Gastrocnemius medialis (tissue), 4 donors: ENCODE measurements around the gene DGLUCY. TPM values are rescaled to one million over a fixed set of nuclear protein-coding genes. Genes with fewer than 3 reads are reported as not detected.

Experiments
- ATAC-seq, 2 donors: fragments of 150-250 bp; one replicate each; pipeline ENCODE4 v1.9.1; 2016
- DNase-seq, 2 donors: peaks; one replicate each; pipeline ENCODE4 v3.0.0-alpha.2; 2019
- H3K27ac ChIP-seq, 4 donors: fragments of 200-600 bp; sonication (generic); 1 replicate in 1 of 4; 2 replicates in 3 of 4; pipeline ENCODE4 v1.5.1; 2016 to 2018; ENCODE audit warnings: mild to moderate bottlenecking in 2 of 4, moderate library complexity in 1 of 4
- H3K27me3 ChIP-seq, 3 donors: fragments of 200-600 bp; sonication (generic) in 2 of 3; 1 replicate in 1 of 3; 2 replicates in 2 of 3; pipeline versions ENCODE4 v1.5.1 to v1.6.0; 2016 to 2019; ENCODE audit warnings: mild to moderate bottlenecking in 1 of 3, moderate library complexity in 1 of 3
- H3K36me3 ChIP-seq, 2 donors: fragments of 200-600 bp; sonication (generic) in 1 of 2; one replicate each; pipeline ENCODE4 v1.5.1; 2017 to 2018
- H3K4me1 ChIP-seq, 2 donors: fragments of 200-600 bp; sonication (generic) in 1 of 2; one replicate each; pipeline ENCODE4 v1.5.1; 2016 to 2017; ENCODE audit warnings: mild to moderate bottlenecking in 2 of 2
- H3K4me3 ChIP-seq, 4 donors: fragments of 200-600 bp; sonication (generic) in 3 of 4; 1 replicate in 1 of 4; 2 replicates in 3 of 4; pipeline ENCODE4 v1.5.1; 2016 to 2019; ENCODE audit warnings: mild to moderate bottlenecking in 2 of 4
- H3K9me3 ChIP-seq, 3 donors: fragments of 200-600 bp; sonication (generic) in 2 of 3; 1 replicate in 1 of 3; 2 replicates in 2 of 3; pipeline ENCODE4 v1.5.1; 2016 to 2019
- CTCF ChIP-seq, 5 experiments: fragments of 450-650 bp in 3 of 5; fragments of 200-600 bp in 2 of 5; sonication (generic) in 2 of 5; IDR thresholded peaks in 4 of 5; conservative IDR thresholded peaks in 1 of 5; 1 replicate in 4 of 5; 2 replicates in 1 of 5; pipeline ENCODE4 v1.5.1; 2016 to 2019; ENCODE audit warnings: antibody characterized with exemption in 5 of 5, mild to moderate bottlenecking in 3 of 5, moderate library complexity in 3 of 5
- POLR2A ChIP-seq, 2 donors: fragments of 450-650 bp; IDR thresholded peaks; one replicate each; pipeline ENCODE4 v1.6.1; 2017; ENCODE audit warnings: antibody characterized with exemption in 2 of 2, mild to moderate bottlenecking in 2 of 2, moderate library complexity in 2 of 2
- in situ Hi-C, 4 donors: fragments of 200-750 bp; cut with MboI; loops; one replicate each; pipeline versions ENCODE4 v1.15.0 to v1.8.0; 2017; ENCODE audit warnings: low sequenced_read_pairs in 4 of 4
- intact Hi-C: fragments of 100-400 bp; cut with DNase I; formaldehyde crosslinking; loops from one replicate; pipeline ENCODE4 v1.15.1; 2023; ENCODE audit warnings: low total_unique reads
- total RNA-seq, 4 donors: library from RNA; depleted of rRNA; stranded (reverse); fragments of >200 nt; gene quantifications; one replicate each; pipeline versions ENCODE4 v1.1.0 to v1.2.3, GENCODE V29; 2016

DGLUCY gene
- total RNA-seq, 4 donors from 2014 or later, result 29.3 to 93.7 (median 67.8) TPM

DNA sequence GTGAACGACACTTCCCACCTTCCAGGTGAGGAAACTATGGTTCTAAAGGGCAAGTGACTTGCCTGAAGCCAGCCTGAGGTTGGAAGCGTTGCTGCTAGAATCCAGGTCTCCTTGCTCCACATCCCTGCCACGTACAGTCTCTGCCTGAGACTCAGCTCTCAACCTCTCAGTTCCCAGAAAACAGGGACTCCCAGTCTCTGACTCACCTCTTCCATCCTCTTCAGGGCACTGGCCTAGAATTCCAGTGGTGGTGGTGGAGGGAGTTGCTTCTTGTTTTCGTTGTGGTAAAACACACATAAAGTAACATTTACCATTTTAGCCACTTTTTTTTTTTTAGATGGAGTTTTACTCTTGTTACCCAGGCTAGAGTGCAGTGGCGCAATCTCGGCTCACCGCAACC, 123.3 kb downstream of the DGLUCY start:
- Histone ChIP-seq H3K9me3 (no peaks in the 10 kb centered on the region), H3K4me1 (no peaks in the 10 kb centered on the region), H3K36me3 (no peaks in the 10 kb centered on the region), H3K4me3 (no peak overlapping the region), H3K27me3 (no peaks in the 10 kb centered on the region), H3K27ac (no peak overlapping the region)
- in situ Hi-C loops (no loop called here), intact Hi-C loops (no loop called here)
- TF ChIP-seq CTCF (IDR thresholded peaks at IDR 0.05 in 4 of 5, conservative IDR thresholded peaks at IDR 0.05 in 1 of 5) (no peak), POLR2A (IDR thresholded peaks at IDR 0.05) (no peak)
- ATAC-seq (no peak), DNase-seq (no peak)

GRCh38 chr14:91238085-91238484, 124.2 kb downstream of the DGLUCY start:
- H3K4me3 ChIP-seq, result no peak overlapping the region
- no peak for DNase-seq
- H3K9me3 ChIP-seq, result no peaks in the 10 kb centered on the region
- ATAC-seq, result no peak
- TF ChIP-seq POLR2A (IDR thresholded peaks at IDR 0.05), result no peak
- TF ChIP-seq CTCF (IDR thresholded peaks at IDR 0.05 in 4 of 5, conservative IDR thresholded peaks at IDR 0.05 in 1 of 5), result no peak
- H3K4me1 ChIP-seq, result no peaks in the 10 kb centered on the region
- no peaks in the 10 kb centered on the region for H3K27me3 ChIP-seq
- no peak overlapping the region for H3K27ac ChIP-seq
- in situ Hi-C loops (no loop called here), intact Hi-C loops (no loop called here)
- H3K36me3 ChIP-seq, result no peaks in the 10 kb centered on the region

DNA sequence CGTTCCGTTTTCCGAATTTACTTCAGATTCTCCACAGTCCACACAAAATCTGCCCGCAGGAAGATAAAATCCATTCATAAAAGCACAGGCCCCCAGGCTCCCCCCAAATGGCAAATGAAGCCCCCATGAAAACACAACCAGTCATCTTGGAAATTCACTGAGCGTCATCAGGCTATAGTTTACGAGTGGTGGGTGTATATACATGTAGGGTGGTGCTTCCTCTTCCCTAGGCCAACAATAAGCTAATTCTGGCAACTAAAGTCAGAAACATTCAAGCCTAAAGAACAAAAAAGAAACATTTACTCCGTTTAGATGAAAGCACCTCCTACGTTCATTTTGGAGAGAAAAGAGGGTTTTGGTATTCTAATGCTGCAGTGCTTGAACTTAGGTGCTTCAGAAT, 124.8 kb downstream of the DGLUCY start:
- no peaks in the 10 kb centered on the region for H3K4me1 ChIP-seq
- in situ Hi-C loops, result no loop called here
- H3K4me3 ChIP-seq, result no peak overlapping the region
- H3K27me3 ChIP-seq, result no peaks in the 10 kb centered on the region
- no peaks in the 10 kb centered on the region for H3K9me3 ChIP-seq
- DNase-seq, result no peak
- ATAC-seq, result no peak
- no peak for TF ChIP-seq POLR2A (IDR thresholded peaks at IDR 0.05)
- TF ChIP-seq CTCF (IDR thresholded peaks at IDR 0.05 in 4 of 5, conservative IDR thresholded peaks at IDR 0.05 in 1 of 5), result no peak
- intact Hi-C loops, result no loop called here
- no peaks in the 10 kb centered on the region for H3K36me3 ChIP-seq
- H3K27ac ChIP-seq, result no peak overlapping the region

- H3K4me1 ChIP-seq, result no peaks in the 10 kb centered on the region
- H3K9me3 ChIP-seq, result no peaks in the 10 kb centered on the region
These were observed 128.0 kb downstream of the DGLUCY start for GRCh38 chr14:91241863-91242262.

More at GRCh38 chr14:91241863-91242262, 128.0 kb downstream of the DGLUCY start:
- no peaks in the 10 kb centered on the region for H3K36me3 ChIP-seq
- in situ Hi-C loops (no loop called here), intact Hi-C loops (no loop called here)
- no peak overlapping the region for H3K27ac ChIP-seq
- no peak for TF ChIP-seq POLR2A (IDR thresholded peaks at IDR 0.05)
- no peak for TF ChIP-seq CTCF (IDR thresholded peaks at IDR 0.05 in 4 of 5, conservative IDR thresholded peaks at IDR 0.05 in 1 of 5)
- ATAC-seq, result no peak
- no peaks in the 10 kb centered on the region for H3K27me3 ChIP-seq
- DNase-seq, result no peak
- no peak overlapping the region for H3K4me3 ChIP-seq
